HG02571 (cell line): Measurements from ENCODE around the gene TXNRD1.
"Not testable (repeated sequence)": the region's sequence is repeated elsewhere in the genome, so short reads cannot be mapped to it uniquely, and the experiment has no call there.

Experiments
- ATAC-seq: cut with Tn5 transposase; IDR thresholded peaks from one replicate; pipeline ENCODE4 v1.9.1; 2021; ENCODE audit warnings: mild to moderate bottlenecking, moderate library complexity; ENCODE audit not compliant: unreplicated experiment

The TXNRD1 gene

GRCh38 chr12:104320627-104321024, 105.0 kb downstream of the TXNRD1 start:
- ATAC-seq = no peak

- ATAC-seq = no peak
Measured at GRCh38 chr12:104321949-104322348, 106.4 kb downstream of the TXNRD1 start.

- ATAC-seq = not testable (repeated sequence)
Measured at GRCh38 chr12:104322533-104322932, 107.0 kb downstream of the TXNRD1 start.

- ATAC-seq = no peak
Measured at GRCh38 chr12:104323899-104324298, 108.3 kb downstream of the TXNRD1 start.

- not testable (repeated sequence) for ATAC-seq
Measured at GRCh38 chr12:104328278-104328677, 112.7 kb downstream of the TXNRD1 start.

GRCh38 chr12:104328790-104329189, 113.2 kb downstream of the TXNRD1 start:
- ATAC-seq = no peak

- no peak for ATAC-seq
Measured at GRCh38 chr12:104329707-104330532, 114.3 kb downstream of the TXNRD1 start.

GRCh38 chr12:104331376-104331775, 115.8 kb downstream of the TXNRD1 start:
- ATAC-seq = no peak

GRCh38 chr12:104332273-104332672, 116.7 kb downstream of the TXNRD1 start:
- ATAC-seq = not testable (repeated sequence)

GRCh38 chr12:104333692-104334255, 118.2 kb downstream of the TXNRD1 start:
- no peak for ATAC-seq

GRCh38 chr12:104334581-104334980, 119.0 kb downstream of the TXNRD1 start:
- ATAC-seq = no peak

GRCh38 chr12:104336115-104336514, 120.5 kb downstream of the TXNRD1 start:
- ATAC-seq = no peak

GRCh38 chr12:104337030-104337558, 121.5 kb downstream of the TXNRD1 start:
- ATAC-seq = no peak

- ATAC-seq = no peak
Measured at GRCh38 chr12:104339663-104340062, 124.1 kb downstream of the TXNRD1 start.

GRCh38 chr12:104340177-104340576, 124.6 kb downstream of the TXNRD1 start:
- no peak for ATAC-seq

GRCh38 chr12:104340925-104341611, 125.5 kb downstream of the TXNRD1 start:
- no peak for ATAC-seq

- no peak for ATAC-seq
Measured at GRCh38 chr12:104342147-104342546, 126.6 kb downstream of the TXNRD1 start.

- ATAC-seq = no peak
Measured at GRCh38 chr12:104342635-104343249, 127.2 kb downstream of the TXNRD1 start.

GRCh38 chr12:104344682-104345081, 129.1 kb downstream of the TXNRD1 start:
- no peak for ATAC-seq

- ATAC-seq = no peak
Measured at GRCh38 chr12:104345234-104346066, 129.9 kb downstream of the TXNRD1 start.
